MM.1S (cell line): ENCODE measurements around the gene TRDMT1.

Experiments
- DNase-seq: peaks from one replicate; pipeline ENCODE4 v3.0.0-alpha.2; 2015
- H2AFZ ChIP-seq: fragments of 300-600 bp; sonication (generic); 2 replicates; pipeline ENCODE4 v1.6.0; 2016; ENCODE audit warnings: antibody characterized with exemption, low read length
- H3F3A ChIP-seq: fragments of 300-600 bp; sonication (generic); 2 replicates; pipeline ENCODE4 v1.6.1; 2016; ENCODE audit warnings: mild to moderate bottlenecking, antibody characterized with exemption, low read length, moderate library complexity, mixed read lengths; ENCODE audit not compliant: insufficient read depth
- H3K27ac ChIP-seq: fragments of 300-600 bp; sonication (generic); 2 replicates; pipeline ENCODE4 v1.5.1; 2016; ENCODE audit warnings: mild to moderate bottlenecking, low read length
- H3K27me3 ChIP-seq: fragments of 300-600 bp; sonication (generic); replicated peaks from 2 replicates; pipeline ENCODE4 v1.6.0; 2016; ENCODE audit warnings: low read length; ENCODE audit not compliant: insufficient read depth
- H3K36me3 ChIP-seq: fragments of 300-600 bp; sonication (generic); replicated peaks from 2 replicates; pipeline ENCODE4 v1.6.1; 2016; ENCODE audit warnings: mild to moderate bottlenecking, low read length, mixed read lengths; ENCODE audit not compliant: insufficient read depth
- H3K4me1 ChIP-seq: fragments of 300-600 bp; sonication (generic); 2 replicates; pipeline ENCODE4 v1.6.1; 2016; ENCODE audit warnings: low read length, mixed read lengths
- H3K4me2 ChIP-seq: fragments of 300-600 bp; sonication (generic); 2 replicates; pipeline ENCODE4 v1.6.0; 2016; ENCODE audit warnings: low read depth, low read length
- H3K4me3 ChIP-seq: fragments of 300-600 bp; sonication (generic); 2 replicates; pipeline ENCODE4 v1.5.1; 2016; ENCODE audit warnings: low read length, mixed read lengths
- H3K79me2 ChIP-seq: fragments of 300-600 bp; sonication (generic); 2 replicates; pipeline ENCODE4 v1.6.1; 2016; ENCODE audit warnings: mixed run types, low read length, mixed read lengths
- H3K9ac ChIP-seq: fragments of 300-600 bp; sonication (generic); 2 replicates; pipeline ENCODE4 v1.6.1; 2016; ENCODE audit warnings: low read length, mixed read lengths
- H3K9me2 ChIP-seq: fragments of 300-600 bp; sonication (generic); replicated peaks from 2 replicates; pipeline ENCODE4 v1.6.1; 2016; ENCODE audit warnings: mild to moderate bottlenecking, low read length, mixed read lengths; ENCODE audit not compliant: insufficient read depth
- H3K9me3 ChIP-seq: fragments of 300-600 bp; sonication (generic); replicated peaks from 2 replicates; pipeline ENCODE4 v1.6.1; 2016; ENCODE audit warnings: mild to moderate bottlenecking, low read length, mixed read lengths; ENCODE audit not compliant: insufficient read depth
- H4K20me1 ChIP-seq: fragments of 300-600 bp; sonication (generic); 2 replicates; pipeline ENCODE4 v1.6.1; 2016; ENCODE audit warnings: mild to moderate bottlenecking, low read length, moderate library complexity, mixed read lengths; ENCODE audit not compliant: insufficient read depth
- EZH2 ChIP-seq: fragments of 300-600 bp; sonication (generic); optimal IDR thresholded peaks from 2 replicates; pipeline ENCODE3; 2017; ENCODE audit warnings: low read depth, mild to moderate bottlenecking, antibody characterized with exemption, low read length, mixed read lengths
- EZH2phosphoT487 ChIP-seq: fragments of 300-600 bp; sonication (generic); IDR thresholded peaks from 2 replicates; pipeline ENCODE4 v1.6.1; 2018; ENCODE audit warnings: antibody characterized with exemption, low read length
- TF ChIP-seq, protein P1 (sequence below): fragments of 300-600 bp; sonication (generic); IDR thresholded peaks from 2 replicates; pipeline ENCODE4 v1.5.1; 2016; ENCODE audit warnings: antibody characterized with exemption, low read length, mixed read lengths

The TRDMT1 gene

DNA sequence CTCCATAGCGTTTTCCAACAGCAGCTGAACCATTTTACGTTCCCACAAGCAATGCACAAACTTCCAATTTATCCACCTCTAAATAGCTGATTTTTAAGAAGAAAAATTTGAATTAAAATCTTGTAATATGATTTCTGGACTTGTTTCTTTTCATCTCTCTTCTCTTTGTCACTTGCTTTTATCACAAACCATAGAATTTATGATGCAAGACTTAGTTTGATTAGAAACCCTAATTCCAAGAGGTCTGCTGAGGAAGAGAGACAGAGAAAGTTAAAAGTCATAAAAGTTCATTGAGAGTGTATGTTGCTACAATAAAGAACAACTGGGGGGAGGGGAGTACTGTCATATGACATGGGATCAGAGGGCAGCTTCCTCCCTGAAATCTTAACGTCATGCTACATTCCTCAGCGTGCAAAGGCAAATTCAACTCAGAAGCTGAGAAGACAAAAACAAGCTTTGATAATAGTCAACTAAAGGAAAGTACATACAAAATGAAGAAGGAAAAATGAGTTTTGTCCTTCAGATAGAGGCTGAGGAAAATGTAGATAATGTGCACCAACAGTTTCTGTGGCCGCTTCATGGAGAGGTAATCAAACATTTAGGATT lies 53.5 kb downstream of the TRDMT1 start:
- no peaks in the 10 kb centered on the region for H3K79me2 ChIP-seq
- no peaks in the 10 kb centered on the region for H3K36me3 ChIP-seq
- no peak overlapping the region for H3K4me3 ChIP-seq
- no peak for DNase-seq
- H3K9me3 ChIP-seq = no peaks in the 10 kb centered on the region
- H3F3A ChIP-seq = no peaks in the 10 kb centered on the region
- H3K27me3 ChIP-seq = no peaks in the 10 kb centered on the region
- H3K4me1 ChIP-seq = no peaks in the 10 kb centered on the region
- TF ChIP-seq EZH2 = no peak
- TF ChIP-seq, protein P1, sequence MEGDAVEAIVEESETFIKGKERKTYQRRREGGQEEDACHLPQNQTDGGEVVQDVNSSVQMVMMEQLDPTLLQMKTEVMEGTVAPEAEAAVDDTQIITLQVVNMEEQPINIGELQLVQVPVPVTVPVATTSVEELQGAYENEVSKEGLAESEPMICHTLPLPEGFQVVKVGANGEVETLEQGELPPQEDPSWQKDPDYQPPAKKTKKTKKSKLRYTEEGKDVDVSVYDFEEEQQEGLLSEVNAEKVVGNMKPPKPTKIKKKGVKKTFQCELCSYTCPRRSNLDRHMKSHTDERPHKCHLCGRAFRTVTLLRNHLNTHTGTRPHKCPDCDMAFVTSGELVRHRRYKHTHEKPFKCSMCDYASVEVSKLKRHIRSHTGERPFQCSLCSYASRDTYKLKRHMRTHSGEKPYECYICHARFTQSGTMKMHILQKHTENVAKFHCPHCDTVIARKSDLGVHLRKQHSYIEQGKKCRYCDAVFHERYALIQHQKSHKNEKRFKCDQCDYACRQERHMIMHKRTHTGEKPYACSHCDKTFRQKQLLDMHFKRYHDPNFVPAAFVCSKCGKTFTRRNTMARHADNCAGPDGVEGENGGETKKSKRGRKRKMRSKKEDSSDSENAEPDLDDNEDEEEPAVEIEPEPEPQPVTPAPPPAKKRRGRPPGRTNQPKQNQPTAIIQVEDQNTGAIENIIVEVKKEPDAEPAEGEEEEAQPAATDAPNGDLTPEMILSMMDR = no peak
- TF ChIP-seq EZH2phosphoT487 = no peak
- no peak overlapping the region for H2AFZ ChIP-seq
- no peaks in the 10 kb centered on the region for H3K9me2 ChIP-seq
- no peak overlapping the region for H3K27ac ChIP-seq
- H3K9ac ChIP-seq = no peak overlapping the region
- no peak overlapping the region for H3K4me2 ChIP-seq
- H4K20me1 ChIP-seq = no peaks in the 10 kb centered on the region

DNA sequence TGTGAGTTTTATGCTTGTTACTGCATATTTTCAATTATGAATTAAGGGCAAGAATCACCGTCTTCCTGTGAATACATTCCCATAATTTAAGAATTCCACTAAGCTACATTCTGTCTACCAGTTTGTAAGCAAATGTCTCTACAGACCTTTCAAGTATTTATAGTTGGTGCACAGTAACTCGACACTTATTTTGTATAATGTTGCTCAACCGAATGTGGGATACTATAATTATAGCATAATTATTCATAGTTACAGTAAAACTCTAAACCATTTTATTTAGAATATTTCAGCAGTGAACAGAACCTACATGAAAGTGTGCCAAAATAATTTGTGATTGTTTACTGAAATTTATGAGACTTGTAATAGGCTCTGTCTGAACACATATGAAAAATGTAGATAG lies 54.6 kb downstream of the TRDMT1 start:
- Histone ChIP-seq H3K27ac (no peak overlapping the region), H3K9me2 (no peaks in the 10 kb centered on the region), H3K79me2 (no peaks in the 10 kb centered on the region), H3K9me3 (no peaks in the 10 kb centered on the region), H3K4me1 (no peaks in the 10 kb centered on the region), H2AFZ (no peak overlapping the region), H3K9ac (no peak overlapping the region), H3F3A (no peaks in the 10 kb centered on the region), H3K27me3 (no peaks in the 10 kb centered on the region), H4K20me1 (no peaks in the 10 kb centered on the region), H3K4me2 (no peak overlapping the region), H3K4me3 (no peak overlapping the region), H3K36me3 (no peaks in the 10 kb centered on the region)
- no peak for TF ChIP-seq EZH2
- TF ChIP-seq, protein P1 = no peak
- no peak for TF ChIP-seq EZH2phosphoT487
- no peak for DNase-seq

DNA sequence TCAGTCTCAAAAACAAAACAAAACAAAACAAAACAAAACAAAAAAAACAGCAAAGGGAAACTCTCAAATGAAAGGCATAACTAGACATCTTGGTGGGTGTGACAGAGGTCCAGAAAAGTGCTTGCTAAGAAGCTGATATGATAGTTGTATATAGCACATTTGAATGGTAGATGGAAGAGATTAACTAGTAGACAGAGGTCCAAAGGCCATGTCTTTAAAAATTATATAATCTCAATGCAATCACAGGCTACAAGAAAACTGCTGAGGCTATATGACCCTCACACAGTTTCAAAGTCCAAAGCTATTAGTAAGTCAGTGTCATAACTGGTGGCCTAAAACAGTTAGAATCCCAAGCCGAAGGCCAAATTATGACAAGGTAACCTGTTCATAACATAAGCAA lies 56.2 kb downstream of the TRDMT1 start:
- no peaks in the 10 kb centered on the region for H3F3A ChIP-seq
- H4K20me1 ChIP-seq = no peaks in the 10 kb centered on the region
- H3K4me2 ChIP-seq = no peak overlapping the region
- H3K79me2 ChIP-seq = no peaks in the 10 kb centered on the region
- H3K36me3 ChIP-seq = no peaks in the 10 kb centered on the region
- no peak for TF ChIP-seq EZH2phosphoT487
- TF ChIP-seq, protein P1 = no peak
- no peak for TF ChIP-seq EZH2
- no peaks in the 10 kb centered on the region for H3K9me2 ChIP-seq
- H3K27me3 ChIP-seq = no peaks in the 10 kb centered on the region
- no peak overlapping the region for H3K27ac ChIP-seq
- no peak overlapping the region for H3K4me3 ChIP-seq
- no peaks in the 10 kb centered on the region for H3K4me1 ChIP-seq
- no peak overlapping the region for H2AFZ ChIP-seq
- no peaks in the 10 kb centered on the region for H3K9me3 ChIP-seq
- no peak for DNase-seq
- H3K9ac ChIP-seq = no peak overlapping the region
